ENCODE results near the gene TAS1R1. TPM values are rescaled to one million over a fixed set of nuclear protein-coding genes. Genes with fewer than 3 reads are reported as not detected.

Gene TAS1R1
- total RNA-seq, 1 experiment from 2014 or later, result not detected

- Histone ChIP-seq H3K9me3 (no peaks in the 10 kb centered on the region), H3K36me3 (ENCODE audit: control insufficient read depth, insufficient read depth, low read length) (peaks cover under 1% of the 10 kb centered on the region; the same call in 1 of the 2 replicates), H3K4me3 (ENCODE audit: low read depth, low read length) (peak overlapping the region; percentile 76), H3K27me3 (replicated peaks; ENCODE audit: control insufficient read depth, insufficient read depth, low read length) (no peaks in the 10 kb centered on the region), H3K4me1 (peaks cover 6% of the 10 kb centered on the region; the same call in 1 of the 2 replicates)
- DNase-seq, result no peak
- BruUV-seq (replicated peaks), result no TSS peak
- H3K4me3 Mint-ChIP-seq (ENCODE audit: unreplicated experiment), result peak overlapping the region; percentile 62
- intact Hi-C loops (cut with micrococcal nuclease; ENCODE audit: unreplicated experiment), result no loop called here
- H3K36me3 Mint-ChIP-seq (ENCODE audit: insufficient read depth, unreplicated experiment), result peaks cover 25% of the 10 kb centered on the region
- H3K4me1 Mint-ChIP-seq (ENCODE audit: low read depth, unreplicated experiment), result peaks cover 6% of the 10 kb centered on the region
- no peak overlapping the region for H3K27ac Mint-ChIP-seq (ENCODE audit: unreplicated experiment)
- H3K9me3 Mint-ChIP-seq (ENCODE audit: unreplicated experiment), result no peaks in the 10 kb centered on the region
- ChIA-PET CTCF (no interaction called here), POLR2A (interaction anchor here (0.6 kb wide), 1 partner anchor 14 kb away, joined by 3 read pairs; no protein-coding TSS in a partner anchor)
- TF ChIP-seq CTCF (IDR thresholded peaks at IDR 0.05; ENCODE audit: insufficient read depth in 1 of 2, low read depth in 1 of 2, low read length in 1 of 2, severe bottlenecking in 1 of 2, unreplicated experiment in 1 of 2), result no peak
- no peaks in the 10 kb centered on the region for H3K27me3 Mint-ChIP-seq (ENCODE audit: insufficient read depth, unreplicated experiment)
These were observed 60.0 kb downstream of the TAS1R1 start for GRCh38 chr1:6614929-6615785.

GRCh38 chr1:6619045-6619444 is 63.9 kb downstream of the TAS1R1 start:
- DNase-seq, result no peak
- Histone ChIP-seq H3K9me3 (no peaks in the 10 kb centered on the region), H3K4me1 (no peaks in the 10 kb centered on the region), H3K4me3 (ENCODE audit: low read depth, low read length) (no peak overlapping the region), H3K27me3 (replicated peaks; ENCODE audit: control insufficient read depth, insufficient read depth, low read length) (no peaks in the 10 kb centered on the region), H3K36me3 (ENCODE audit: control insufficient read depth, insufficient read depth, low read length) (peaks cover 2% of the 10 kb centered on the region; the same call in 1 of the 2 replicates)
- BruUV-seq (replicated peaks), result no TSS peak
- no peaks in the 10 kb centered on the region for H3K27me3 Mint-ChIP-seq (ENCODE audit: insufficient read depth, unreplicated experiment)
- H3K4me1 Mint-ChIP-seq (ENCODE audit: low read depth, unreplicated experiment), result no peaks in the 10 kb centered on the region
- no peak for TF ChIP-seq CTCF (IDR thresholded peaks at IDR 0.05; ENCODE audit: insufficient read depth in 1 of 2, low read depth in 1 of 2, low read length in 1 of 2, severe bottlenecking in 1 of 2, unreplicated experiment in 1 of 2)
- H3K36me3 Mint-ChIP-seq (ENCODE audit: insufficient read depth, unreplicated experiment), result peaks cover 47% of the 10 kb centered on the region
- no peak overlapping the region for H3K4me3 Mint-ChIP-seq (ENCODE audit: unreplicated experiment)
- H3K9me3 Mint-ChIP-seq (ENCODE audit: unreplicated experiment), result no peaks in the 10 kb centered on the region
- H3K27ac Mint-ChIP-seq (ENCODE audit: unreplicated experiment), result no peak overlapping the region
- ChIA-PET CTCF (no interaction called here), POLR2A (no interaction called here)
- intact Hi-C loops (cut with micrococcal nuclease; ENCODE audit: unreplicated experiment), result no loop called here

GRCh38 chr1:6621429-6622391 is 66.6 kb downstream of the TAS1R1 start:
- no peak overlapping the region for H3K4me3 Mint-ChIP-seq (ENCODE audit: unreplicated experiment)
- Histone ChIP-seq H3K4me3 (ENCODE audit: low read depth, low read length) (no peak overlapping the region), H3K36me3 (ENCODE audit: control insufficient read depth, insufficient read depth, low read length) (peaks cover 2% of the 10 kb centered on the region; the same call in 1 of the 2 replicates), H3K9me3 (no peaks in the 10 kb centered on the region), H3K4me1 (no peaks in the 10 kb centered on the region), H3K27me3 (replicated peaks; ENCODE audit: control insufficient read depth, insufficient read depth, low read length) (no peaks in the 10 kb centered on the region)
- BruUV-seq (replicated peaks), result no TSS peak
- no peaks in the 10 kb centered on the region for H3K4me1 Mint-ChIP-seq (ENCODE audit: low read depth, unreplicated experiment)
- DNase-seq, result no peak
- POLR2A ChIA-PET, result no interaction called here
- CTCF ChIA-PET, result interaction anchor here (0.6 kb wide), 1 partner anchor 9 kb away, joined by 3 read pairs; no protein-coding TSS in a partner anchor
- H3K27ac Mint-ChIP-seq (ENCODE audit: unreplicated experiment), result no peak overlapping the region
- no peaks in the 10 kb centered on the region for H3K9me3 Mint-ChIP-seq (ENCODE audit: unreplicated experiment)
- no peaks in the 10 kb centered on the region for H3K27me3 Mint-ChIP-seq (ENCODE audit: insufficient read depth, unreplicated experiment)
- TF ChIP-seq CTCF (IDR thresholded peaks at IDR 0.05; ENCODE audit: insufficient read depth in 1 of 2, low read depth in 1 of 2, low read length in 1 of 2, severe bottlenecking in 1 of 2, unreplicated experiment in 1 of 2), result no peak
- H3K36me3 Mint-ChIP-seq (ENCODE audit: insufficient read depth, unreplicated experiment), result peaks cover 55% of the 10 kb centered on the region
- intact Hi-C loops (cut with micrococcal nuclease; ENCODE audit: unreplicated experiment), result no loop called here

Measured in Caco-2 (cell line).